Activated B cell treated with CpG ODN at 0.5 μM for 24 hours (primary cell): ENCODE results near the gene CHCHD6. TPM values are rescaled to one million over a fixed set of nuclear protein-coding genes. Genes with fewer than 3 reads are reported as not detected.

Source experiments
- ATAC-seq: fragments of 200-7000 bp; cut with Tn5 transposase; one replicate; pipeline ENCODE4 v1.10.0; 2021; ENCODE audit warnings: low read depth, mild to moderate bottlenecking, moderate library complexity
- CTCF ChIA-PET: fragments of 350-600 bp; sonication (Branson Sonifier 250); formaldehyde crosslinking; loops from one replicate; lab custom pipeline; 2021; ENCODE audit warnings: antibody characterized with exemption; lab: Charles Lee
- POLR2A ChIA-PET: fragments of 350-600 bp; sonication (Branson Sonifier 250); formaldehyde crosslinking; loops from one replicate; lab custom pipeline; 2021; ENCODE audit warnings: antibody characterized with exemption; lab: Charles Lee
- DNase-seq: peaks from one replicate; pipeline ENCODE4 v3.0.0; 2022
- H3K27ac Mint-ChIP-seq: one replicate; pipeline ENCODE4 v1.8.0; 2020; ENCODE audit warnings: mixed read lengths
- H3K27me3 Mint-ChIP-seq: one replicate; pipeline ENCODE4 v1.8.0; 2021; ENCODE audit warnings: mixed read lengths
- H3K36me3 Mint-ChIP-seq: one replicate; pipeline ENCODE4 v1.8.0; 2021; ENCODE audit warnings: low read depth, mixed read lengths
- H3K4me1 Mint-ChIP-seq: one replicate; pipeline ENCODE4 v1.8.0; 2021; ENCODE audit warnings: mixed read lengths
- H3K4me3 Mint-ChIP-seq: one replicate; pipeline ENCODE4 v1.8.0; 2020; ENCODE audit warnings: mild to moderate bottlenecking, mixed read lengths
- H3K9me3 Mint-ChIP-seq: one replicate; pipeline ENCODE4 v1.8.0; 2020; ENCODE audit warnings: mixed read lengths
- CTCF ChIP-seq: fragments of 200-600 bp; IDR thresholded peaks from one replicate; pipeline ENCODE4 v1.8.0; 2022; ENCODE audit warnings: antibody characterized with exemption, mild to moderate bottlenecking
- intact Hi-C: fragments of 100-400 bp; cut with micrococcal nuclease; formaldehyde crosslinking; loops from one replicate; pipeline ENCODE4 v1.15.1; 2024
- total RNA-seq: library from RNA; stranded (reverse); gene quantifications from 2 replicates; pipeline ENCODE4 v1.2.3, GENCODE V29; 2022

The CHCHD6 gene
- total RNA-seq, 1 donor from 2014 or later: 10.0 TPM

GRCh38 chr3:126816986-126817777 is 113.1 kb downstream of the CHCHD6 start:
- intact Hi-C loops: no loop called here
- no peak for ATAC-seq

GRCh38 chr3:126817781-126818180 is 113.7 kb downstream of the CHCHD6 start:
- no peak for TF ChIP-seq CTCF
- Mint-ChIP-seq H3K4me3 (no peak overlapping the region), H3K4me1 (no peaks in the 10 kb centered on the region), H3K27me3 (no peaks in the 10 kb centered on the region), H3K27ac (no peak overlapping the region), H3K9me3 (peaks cover 2% of the 10 kb centered on the region), H3K36me3 (no peaks in the 10 kb centered on the region)
- intact Hi-C loops: no loop called here
- ChIA-PET CTCF (no interaction called here), POLR2A (no interaction called here)
- ATAC-seq (no peak), DNase-seq (no peak)

More at GRCh38 chr3:126816986-126817777, 113.1 kb downstream of the CHCHD6 start:
- no peak for DNase-seq
- no peak for TF ChIP-seq CTCF
- CTCF ChIA-PET: no interaction called here
- no peaks in the 10 kb centered on the region for H3K36me3 Mint-ChIP-seq
- POLR2A ChIA-PET: no interaction called here
- H3K4me3 Mint-ChIP-seq: no peak overlapping the region
- H3K27ac Mint-ChIP-seq: no peak overlapping the region
- no peaks in the 10 kb centered on the region for H3K27me3 Mint-ChIP-seq
- no peaks in the 10 kb centered on the region for H3K4me1 Mint-ChIP-seq
- peaks cover 2% of the 10 kb centered on the region for H3K9me3 Mint-ChIP-seq

- Mint-ChIP-seq H3K27ac (no peak overlapping the region), H3K9me3 (peaks cover 2% of the 10 kb centered on the region), H3K4me1 (no peaks in the 10 kb centered on the region), H3K27me3 (no peaks in the 10 kb centered on the region), H3K36me3 (no peaks in the 10 kb centered on the region), H3K4me3 (no peak overlapping the region)
- DNase-seq (no peak), ATAC-seq (no peak)
- TF ChIP-seq CTCF: no peak
- intact Hi-C loops: no loop called here
- POLR2A ChIA-PET: no interaction called here
- CTCF ChIA-PET: no interaction called here
These were observed 114.5 kb downstream of the CHCHD6 start for GRCh38 chr3:126818400-126819095.

GRCh38 chr3:126826693-126827092 is 122.7 kb downstream of the CHCHD6 start:
- no peaks in the 10 kb centered on the region for H3K4me1 Mint-ChIP-seq
- ATAC-seq: no peak
- CTCF ChIA-PET: no interaction called here

More at GRCh38 chr3:126826693-126827092, 122.7 kb downstream of the CHCHD6 start:
- H3K9me3 Mint-ChIP-seq: peaks cover 2% of the 10 kb centered on the region
- H3K27ac Mint-ChIP-seq: no peak overlapping the region
- H3K36me3 Mint-ChIP-seq: peaks cover under 1% of the 10 kb centered on the region
- TF ChIP-seq CTCF: no peak
- DNase-seq: no peak
- POLR2A ChIA-PET: no interaction called here
- intact Hi-C loops: no loop called here
- no peak overlapping the region for H3K4me3 Mint-ChIP-seq
- H3K27me3 Mint-ChIP-seq: no peaks in the 10 kb centered on the region
